NT2/D1 (cell line): ENCODE measurements around the gene KRT78.

Source experiments
- SUZ12 ChIP-seq: IDR thresholded peaks from 2 replicates; pipeline ENCODE4 v1.6.1; 2011; ENCODE audit not compliant: insufficient read length, insufficient read depth; ENCODE audit errors: extremely low read depth
- ZNF274 ChIP-seq: IDR thresholded peaks from 2 replicates; pipeline ENCODE4 v1.6.1; 2011; ENCODE audit warnings: mild to moderate bottlenecking, low read depth, low read length

GRCh38 chr12:52828156-52828555 lies 20.6 kb downstream of the KRT78 start:
- no peak for TF ChIP-seq SUZ12
- TF ChIP-seq ZNF274: no peak
